Measurements from ENCODE around the gene SYVN1. TPM values are rescaled to one million over a fixed set of nuclear protein-coding genes. Genes with fewer than 3 reads are reported as not detected.

Gene SYVN1
- total RNA-seq (2021) (40.9 and 51.5 TPM in 2 replicates), Bru-seq, nascent RNA (percentile 65 among the genes with signal in this experiment), BruChase-seq, experiment 1, labeled RNA remaining after a 2-hour chase (percentile 85 among the genes with signal in this experiment), BruChase-seq, experiment 2, labeled RNA remaining after a 6-hour chase (percentile 92 among the genes with signal in this experiment)
- long read RNA-seq, transcript SYVN1-201 (16 exons, 3,048 nt), result major isoform, 5 of 23 reads
- long read RNA-seq, partial matches to known transcripts, result 8 of 23 reads
- long read RNA-seq, other reads (novel, unspliced or antisense), result 6 of 23 reads

DNA sequence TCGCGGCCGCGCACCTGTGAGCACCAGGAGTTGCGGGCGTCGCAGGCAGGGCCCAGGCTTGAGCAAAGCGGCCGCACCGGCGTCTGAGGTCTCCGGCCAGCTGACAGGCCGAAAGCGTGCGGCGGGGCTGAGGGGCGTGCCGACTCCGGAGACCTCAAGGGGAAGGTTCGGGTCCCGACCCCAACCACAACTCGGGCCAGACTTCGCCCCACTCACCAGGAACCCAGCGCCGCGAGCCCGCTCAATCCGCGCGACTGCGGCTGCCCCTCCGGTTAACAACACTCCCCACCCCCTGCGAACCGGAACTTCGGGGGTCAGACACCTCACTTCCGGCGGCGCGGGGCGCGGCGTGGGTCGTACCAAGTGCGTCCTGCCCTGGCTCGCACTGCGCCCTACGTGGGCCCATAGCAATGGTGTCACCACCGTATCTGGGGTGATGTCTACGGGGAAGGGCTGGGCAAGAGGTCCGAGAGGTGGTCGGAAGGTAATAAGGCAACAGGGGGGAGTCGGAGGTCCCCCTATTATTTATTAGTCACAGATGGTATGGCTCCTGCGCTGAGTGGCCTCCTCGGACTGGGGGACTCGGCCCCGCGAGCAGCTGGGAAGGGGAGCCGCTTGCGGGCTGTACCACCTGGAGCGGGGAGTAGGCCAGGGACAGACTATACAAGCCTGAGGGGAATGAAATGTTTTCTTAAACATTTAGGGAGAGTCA, at the start of gene SYVN1:
TSS of gene SYVN1 (minus strand) at position 280 of the 712 bp plus-strand sequence. CDS start 918 bp downstream, outside the sequence.
- Histone ChIP-seq H3K4me2 (peak within 1 kb of the TSS; percentile 89), H3K79me2 (ENCODE audit: low read depth) (peaks cover 35% of the 10 kb centered on the region), H3K27ac (peak within 1 kb of the TSS; percentile 92), H2AFZ (peak within 1 kb of the TSS; percentile 80), H3K9me2 (ENCODE audit: insufficient read depth) (no peaks in the 10 kb centered on the region), H3K27me3 (ENCODE audit: insufficient read depth, low read depth) (no peaks in the 10 kb centered on the region), H4K20me1 (ENCODE audit: insufficient read depth) (peaks cover 25% of the 10 kb centered on the region), H3K9me3 (ENCODE audit: insufficient read depth, low read depth) (no peaks in the 10 kb centered on the region), H3K4me1 (replicated peaks; ENCODE audit: insufficient read depth) (peaks cover 19% of the 10 kb centered on the region), H3F3A (ENCODE audit: insufficient read depth, low read depth) (peaks cover 33% of the 10 kb centered on the region), H3K36me3 (ENCODE audit: low read depth) (peaks cover 31% of the 10 kb centered on the region), H3K4me3 (peak within 1 kb of the TSS; percentile 92)
- ChIA-PET CTCF (interaction anchor here (0.6 to 1.3 kb wide), 3 partner anchors 12 to 196 kb away, joined by 3 to 5 read pairs (median 3); partner anchors contain the start of gene CAPN1), POLR2A (ENCODE audit: unreplicated experiment) (interaction anchor here (0.6 to 1.4 kb wide), 11 partner anchors 10 to 356 kb away, joined by 3 to 25 read pairs (median 5); partner anchors contain the start of genes CAPN1, FAU, MRPL49 and SF1)
- no TSS peak for BruUV-seq (replicated peaks)
- TF ChIP-seq EZH2 (IDR thresholded peaks at IDR 0.05; ENCODE audit: low read depth), result no peak
- TF ChIP-seq, protein P1, sequence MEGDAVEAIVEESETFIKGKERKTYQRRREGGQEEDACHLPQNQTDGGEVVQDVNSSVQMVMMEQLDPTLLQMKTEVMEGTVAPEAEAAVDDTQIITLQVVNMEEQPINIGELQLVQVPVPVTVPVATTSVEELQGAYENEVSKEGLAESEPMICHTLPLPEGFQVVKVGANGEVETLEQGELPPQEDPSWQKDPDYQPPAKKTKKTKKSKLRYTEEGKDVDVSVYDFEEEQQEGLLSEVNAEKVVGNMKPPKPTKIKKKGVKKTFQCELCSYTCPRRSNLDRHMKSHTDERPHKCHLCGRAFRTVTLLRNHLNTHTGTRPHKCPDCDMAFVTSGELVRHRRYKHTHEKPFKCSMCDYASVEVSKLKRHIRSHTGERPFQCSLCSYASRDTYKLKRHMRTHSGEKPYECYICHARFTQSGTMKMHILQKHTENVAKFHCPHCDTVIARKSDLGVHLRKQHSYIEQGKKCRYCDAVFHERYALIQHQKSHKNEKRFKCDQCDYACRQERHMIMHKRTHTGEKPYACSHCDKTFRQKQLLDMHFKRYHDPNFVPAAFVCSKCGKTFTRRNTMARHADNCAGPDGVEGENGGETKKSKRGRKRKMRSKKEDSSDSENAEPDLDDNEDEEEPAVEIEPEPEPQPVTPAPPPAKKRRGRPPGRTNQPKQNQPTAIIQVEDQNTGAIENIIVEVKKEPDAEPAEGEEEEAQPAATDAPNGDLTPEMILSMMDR (conservative IDR thresholded peaks at IDR 0.05), result no peak
- intact Hi-C loops (cut with micrococcal nuclease; ENCODE audit: unreplicated experiment), result no loop called here
- DNase-seq, result peak; percentile 79 to 90

DNA sequence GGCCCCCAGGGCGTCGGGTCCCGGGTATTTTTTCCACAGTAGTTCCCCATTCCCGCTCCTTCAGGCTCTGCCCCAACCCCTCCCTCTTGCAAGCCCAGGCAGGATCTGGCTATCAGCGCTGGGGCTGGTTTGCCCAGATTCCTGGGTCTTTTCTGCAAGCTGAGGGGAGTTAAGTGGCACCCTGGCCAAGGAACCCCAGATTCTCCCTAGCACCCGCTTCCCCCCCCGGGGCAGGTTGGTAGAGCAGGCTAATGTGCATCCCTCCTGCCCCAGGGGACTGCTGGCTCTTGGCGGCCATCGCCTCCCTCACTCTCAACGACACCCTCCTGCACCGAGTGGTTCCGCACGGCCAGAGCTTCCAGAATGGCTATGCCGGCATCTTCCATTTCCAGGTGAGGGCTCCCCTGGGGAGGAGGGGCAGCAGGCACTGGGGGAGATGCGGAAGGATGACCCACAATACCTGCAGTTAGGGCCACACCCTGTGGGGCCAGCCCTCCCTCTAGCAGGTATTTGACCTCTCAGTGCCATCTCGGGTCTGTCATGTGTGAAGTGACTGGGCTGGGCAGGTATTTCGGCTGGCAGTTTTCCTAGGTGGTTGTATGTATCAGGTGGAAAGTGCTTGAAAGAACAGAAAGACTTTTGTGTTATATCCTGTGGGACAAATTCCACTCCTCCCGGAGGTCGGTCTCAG, 49.0 kb upstream of the SYVN1 start:
- Histone ChIP-seq H3K4me2 (peak overlapping the region; percentile 96), H3K27ac (peak overlapping the region; percentile 81), H3F3A (ENCODE audit: insufficient read depth, low read depth) (peaks cover 50% of the 10 kb centered on the region), H3K9me3 (ENCODE audit: insufficient read depth, low read depth) (no peaks in the 10 kb centered on the region), H3K36me3 (ENCODE audit: low read depth) (peaks cover 27% of the 10 kb centered on the region), H3K9me2 (ENCODE audit: insufficient read depth) (no peaks in the 10 kb centered on the region), H3K27me3 (ENCODE audit: insufficient read depth, low read depth) (no peaks in the 10 kb centered on the region), H2AFZ (no peak overlapping the region), H4K20me1 (ENCODE audit: insufficient read depth) (peaks cover 19% of the 10 kb centered on the region), H3K4me1 (replicated peaks; ENCODE audit: insufficient read depth) (peaks cover 32% of the 10 kb centered on the region), H3K79me2 (ENCODE audit: low read depth) (peaks cover 70% of the 10 kb centered on the region), H3K4me3 (peak overlapping the region; percentile 97)
- no TSS peak for BruUV-seq (replicated peaks)
- intact Hi-C loops (cut with micrococcal nuclease; ENCODE audit: unreplicated experiment), result loop anchor here (1.0 to 5.0 kb wide), 5 partner anchors 48 to 341 kb away; partner anchors contain the start of genes ATG2A, CDC42BPG, FAU and MRPL49
- ChIA-PET POLR2A (ENCODE audit: unreplicated experiment) (interaction anchor here (0.5 to 1.8 kb wide), 5 partner anchors 61 to 176 kb away, joined by 3 to 10 read pairs (median 4); partner anchors contain the start of genes FAU, MRPL49 and SNX15), CTCF (interaction anchor here (0.6 to 1.4 kb wide), 2 partner anchors 15 to 66 kb away, joined by 3 to 5 read pairs; partner anchors contain the start of gene ZNHIT2)
- DNase-seq, result peak; percentile 92 to 94
- no peak for TF ChIP-seq EZH2 (IDR thresholded peaks at IDR 0.05; ENCODE audit: low read depth)
- TF ChIP-seq, protein P1 (conservative IDR thresholded peaks at IDR 0.05), result no peak
